ENCODE measurements around the gene RPS21.

RPS21 gene

GRCh38 chr20:62428002-62428372, 41.1 kb downstream of the RPS21 start:
- DNase-seq: no peak

- no peak for DNase-seq
Measured at GRCh38 chr20:62428396-62429295, 41.7 kb downstream of the RPS21 start.

GRCh38 chr20:62429455-62430310, 42.8 kb downstream of the RPS21 start:
- DNase-seq: no peak

- no peak for DNase-seq
Measured at GRCh38 chr20:62430311-62430853, 43.5 kb downstream of the RPS21 start.

- no peak for DNase-seq
Measured at GRCh38 chr20:62430866-62431447, 44.1 kb downstream of the RPS21 start.

- no peak for DNase-seq
Measured at GRCh38 chr20:62433658-62434497, 47.0 kb downstream of the RPS21 start.

GRCh38 chr20:62436692-62437091, 49.8 kb downstream of the RPS21 start:
- no peak for DNase-seq

GRCh38 chr20:62437496-62437895, 50.6 kb downstream of the RPS21 start:
- no peak for DNase-seq

- DNase-seq: no peak
Measured at GRCh38 chr20:62437927-62438326, 51.0 kb downstream of the RPS21 start.
